Nephron progenitor cell (in vitro differentiated cells): ENCODE data around the gene RCAN1.

Source experiments
- DNase-seq: peaks from one replicate; pipeline ENCODE4 v3.0.0; 2021
- H3K27ac Mint-ChIP-seq: 2 replicates; pipeline ENCODE4 v1.8.0; 2021; ENCODE audit warnings: mild to moderate bottlenecking, moderate library complexity, mixed read lengths
- H3K27me3 Mint-ChIP-seq: 2 replicates; pipeline ENCODE4 v1.8.0; 2021; ENCODE audit warnings: mild to moderate bottlenecking, low read depth, mixed read lengths; ENCODE audit not compliant: poor library complexity
- H3K36me3 Mint-ChIP-seq: 2 replicates; pipeline ENCODE4 v1.8.0; 2021; ENCODE audit warnings: low read depth, mixed read lengths
- H3K4me1 Mint-ChIP-seq: 2 replicates; pipeline ENCODE4 v1.8.0; 2021; ENCODE audit warnings: mixed read lengths
- H3K4me3 Mint-ChIP-seq: 2 replicates; pipeline ENCODE4 v1.8.0; 2021; ENCODE audit warnings: mild to moderate bottlenecking, moderate library complexity, mixed read lengths
- H3K9me3 Mint-ChIP-seq: 2 replicates; pipeline ENCODE4 v1.8.0; 2021; ENCODE audit warnings: mild to moderate bottlenecking, moderate library complexity, mixed read lengths
- TF ChIP-seq, protein P1 (sequence below): fragments of 200-600 bp; sonication (generic); IDR thresholded peaks from 2 replicates; pipeline ENCODE4 v1.5.0; 2021; ENCODE audit warnings: antibody characterized with exemption

Gene RCAN1

DNA sequence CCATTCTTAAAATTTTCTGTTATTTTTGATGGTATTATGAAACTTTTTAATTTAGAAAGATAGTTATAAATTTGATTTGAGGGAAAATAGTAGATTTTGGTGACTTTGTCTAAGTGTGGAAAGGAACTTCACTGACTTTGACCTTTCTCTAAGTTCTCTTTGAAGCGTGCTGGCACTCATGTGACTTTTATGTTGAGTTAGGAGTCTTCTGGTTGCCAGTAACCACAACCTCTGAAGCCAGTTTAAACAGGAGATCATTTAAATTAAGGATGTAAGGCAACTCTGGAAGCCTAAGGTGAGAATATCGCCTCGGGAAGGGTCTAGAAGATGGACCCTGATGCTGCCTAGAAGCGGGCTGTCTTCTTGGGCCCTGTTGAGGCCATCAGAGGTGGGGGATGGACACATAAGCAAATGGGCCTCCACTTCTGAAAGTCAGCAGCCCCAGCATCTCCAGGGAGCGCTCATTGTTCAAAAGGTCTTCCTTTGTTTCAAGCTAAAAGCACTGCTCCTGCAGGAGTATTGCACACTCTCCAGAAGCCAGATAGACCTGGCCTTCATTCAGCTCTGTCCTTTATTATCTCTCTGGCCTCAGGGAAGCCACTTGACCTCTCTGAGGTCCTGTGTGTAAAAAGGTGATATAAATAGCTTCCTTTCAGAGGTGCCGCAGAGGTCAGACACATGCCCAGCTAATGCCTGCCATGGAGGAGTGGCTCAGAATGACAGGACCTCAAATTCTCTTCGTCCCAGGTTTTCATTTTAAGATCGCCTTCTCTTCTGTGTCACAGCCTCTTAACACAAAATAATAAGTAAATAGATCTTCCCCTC, 5.1 kb upstream of the RCAN1 start:
- no peaks in the 10 kb centered on the region for H3K36me3 Mint-ChIP-seq
- no peak for DNase-seq
- no peak overlapping the region for H3K4me3 Mint-ChIP-seq

DNA sequence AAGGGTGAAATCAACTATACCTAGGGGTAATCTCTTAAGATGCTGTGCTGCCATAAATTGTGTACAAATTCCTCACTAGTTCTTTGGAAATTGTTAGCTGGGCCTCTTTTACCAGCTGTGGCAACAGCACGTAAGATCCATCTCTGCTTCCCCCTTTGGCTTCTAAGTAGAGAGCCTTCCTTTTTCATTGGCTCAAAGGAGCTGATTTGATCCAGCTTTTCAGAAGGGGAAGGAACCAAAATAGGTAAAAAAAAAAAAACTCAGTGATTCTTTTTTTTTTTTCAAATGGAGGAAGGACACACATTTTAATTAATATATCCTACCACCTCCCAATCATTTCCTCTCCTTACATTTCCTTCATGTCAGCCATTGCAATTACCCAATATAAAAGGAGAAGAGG, 4.0 kb upstream of the RCAN1 start:
- no peaks in the 10 kb centered on the region for H3K36me3 Mint-ChIP-seq
- peaks cover 27% of the 10 kb centered on the region for H3K27me3 Mint-ChIP-seq
- H3K4me1 Mint-ChIP-seq, result peaks cover 16% of the 10 kb centered on the region
- TF ChIP-seq, protein P1, sequence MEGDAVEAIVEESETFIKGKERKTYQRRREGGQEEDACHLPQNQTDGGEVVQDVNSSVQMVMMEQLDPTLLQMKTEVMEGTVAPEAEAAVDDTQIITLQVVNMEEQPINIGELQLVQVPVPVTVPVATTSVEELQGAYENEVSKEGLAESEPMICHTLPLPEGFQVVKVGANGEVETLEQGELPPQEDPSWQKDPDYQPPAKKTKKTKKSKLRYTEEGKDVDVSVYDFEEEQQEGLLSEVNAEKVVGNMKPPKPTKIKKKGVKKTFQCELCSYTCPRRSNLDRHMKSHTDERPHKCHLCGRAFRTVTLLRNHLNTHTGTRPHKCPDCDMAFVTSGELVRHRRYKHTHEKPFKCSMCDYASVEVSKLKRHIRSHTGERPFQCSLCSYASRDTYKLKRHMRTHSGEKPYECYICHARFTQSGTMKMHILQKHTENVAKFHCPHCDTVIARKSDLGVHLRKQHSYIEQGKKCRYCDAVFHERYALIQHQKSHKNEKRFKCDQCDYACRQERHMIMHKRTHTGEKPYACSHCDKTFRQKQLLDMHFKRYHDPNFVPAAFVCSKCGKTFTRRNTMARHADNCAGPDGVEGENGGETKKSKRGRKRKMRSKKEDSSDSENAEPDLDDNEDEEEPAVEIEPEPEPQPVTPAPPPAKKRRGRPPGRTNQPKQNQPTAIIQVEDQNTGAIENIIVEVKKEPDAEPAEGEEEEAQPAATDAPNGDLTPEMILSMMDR, result no peak
- H3K27ac Mint-ChIP-seq, result no peak overlapping the region
- no peaks in the 10 kb centered on the region for H3K9me3 Mint-ChIP-seq
- no peak overlapping the region for H3K4me3 Mint-ChIP-seq
- no peak for DNase-seq

More for the DNA sequence above, 5.1 kb upstream of the RCAN1 start:
- Mint-ChIP-seq H3K27ac (no peak overlapping the region), H3K27me3 (peaks cover 23% of the 10 kb centered on the region), H3K9me3 (no peaks in the 10 kb centered on the region), H3K4me1 (peaks cover 13% of the 10 kb centered on the region)
- TF ChIP-seq, protein P1, result no peak

DNA sequence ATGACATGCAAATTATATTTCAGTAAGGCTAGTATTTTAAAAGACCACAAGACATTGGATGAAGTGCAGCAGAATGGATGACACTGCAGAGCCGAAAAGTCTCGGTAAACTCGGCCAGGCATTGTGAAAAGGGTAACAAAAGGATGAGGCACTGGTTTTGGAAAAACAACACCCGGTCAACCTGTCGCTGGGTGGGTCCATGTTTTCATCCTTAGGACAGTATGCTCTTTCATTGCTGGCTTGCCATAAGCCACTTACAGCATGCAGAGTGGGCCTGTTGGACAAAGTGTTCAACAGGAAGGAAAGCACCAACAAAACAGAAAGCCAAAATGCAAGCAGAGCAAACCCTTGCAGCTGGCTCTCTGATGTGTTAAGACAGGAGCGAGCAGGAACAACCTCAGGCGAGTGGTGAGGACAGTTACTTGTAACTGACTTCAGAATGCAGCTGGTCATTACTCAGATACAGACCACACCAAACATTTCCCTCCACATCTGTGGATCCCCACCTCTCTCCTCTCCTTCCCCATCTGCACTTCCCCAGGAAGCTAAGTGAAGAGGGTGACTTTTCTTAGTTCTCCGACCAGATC, 2.9 kb upstream of the RCAN1 start:
- DNase-seq, result no peak
- TF ChIP-seq, protein P1, result no peak
- H3K27me3 Mint-ChIP-seq, result peaks cover 34% of the 10 kb centered on the region

DNA sequence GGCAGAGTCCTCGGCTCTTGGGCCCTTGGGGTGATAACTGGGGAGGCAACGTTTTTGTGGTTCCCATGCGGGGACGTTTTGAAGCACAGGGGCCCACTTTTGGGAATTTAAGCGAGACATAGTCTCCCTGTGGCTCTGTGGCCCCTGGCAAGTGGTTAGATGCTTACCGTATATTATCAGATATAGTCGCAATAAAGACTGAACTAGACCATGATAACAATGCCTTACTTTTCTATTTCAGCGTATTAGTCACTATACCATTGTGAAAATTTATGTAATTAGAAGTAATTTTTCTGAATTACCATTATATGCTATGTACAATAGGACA, 538 bp upstream of the RCAN1 start:
- Mint-ChIP-seq H3K9me3 (no peaks in the 10 kb centered on the region), H3K4me1 (peaks cover 22% of the 10 kb centered on the region), H3K36me3 (no peaks in the 10 kb centered on the region), H3K4me3 (peak overlapping the region; percentile 84), H3K27ac (no peak overlapping the region), H3K27me3 (peaks cover 48% of the 10 kb centered on the region)
- TF ChIP-seq, protein P1, result no peak
- DNase-seq, result no peak

More for the DNA sequence above, 2.9 kb upstream of the RCAN1 start:
- H3K9me3 Mint-ChIP-seq, result no peaks in the 10 kb centered on the region
- H3K36me3 Mint-ChIP-seq, result no peaks in the 10 kb centered on the region
- no peak overlapping the region for H3K4me3 Mint-ChIP-seq
- H3K4me1 Mint-ChIP-seq, result peaks cover 20% of the 10 kb centered on the region
- no peak overlapping the region for H3K27ac Mint-ChIP-seq

DNA sequence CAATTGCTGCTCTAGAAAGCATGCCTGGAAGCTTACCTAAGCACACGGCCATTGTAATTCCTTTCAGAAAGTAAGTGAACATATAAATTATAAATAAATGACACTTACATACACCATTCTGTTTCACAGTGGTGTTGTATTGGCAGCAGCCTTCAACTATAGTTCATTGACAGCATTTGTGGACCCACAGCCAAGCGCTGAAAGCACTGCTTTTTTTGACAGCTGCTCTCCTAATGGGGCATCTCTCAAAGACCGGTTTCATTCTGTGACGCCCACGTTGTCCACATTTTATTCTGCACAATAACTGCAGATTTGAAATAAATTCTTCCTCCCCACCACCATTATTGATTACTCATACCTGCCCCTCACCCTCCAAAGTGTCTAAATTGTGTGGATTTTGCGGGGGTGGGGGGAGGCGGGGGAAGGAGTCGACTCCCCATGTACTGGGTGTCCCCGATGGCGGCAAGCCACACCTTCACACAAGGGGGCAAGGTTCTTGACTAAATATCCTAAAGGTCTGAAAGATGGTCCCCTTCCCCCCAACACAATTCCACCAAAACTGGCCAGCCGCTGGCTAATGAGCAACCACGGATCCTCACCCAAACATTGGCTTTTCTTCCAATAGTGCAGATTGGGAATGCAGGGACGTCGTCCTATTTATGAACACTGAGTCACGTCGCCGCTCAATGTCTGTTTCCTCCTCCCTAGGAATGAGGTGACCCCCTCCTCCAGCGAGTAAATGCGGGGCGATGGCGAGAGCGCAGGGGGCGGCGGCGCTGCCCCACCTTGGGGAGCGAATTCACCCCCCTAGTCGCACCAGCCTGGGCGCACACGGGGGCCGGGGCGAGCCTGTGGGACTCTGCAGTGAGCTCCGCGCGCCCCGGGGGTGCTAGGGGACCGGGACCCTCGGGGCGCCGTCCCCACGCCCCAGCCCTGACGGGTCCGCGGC, 960 bp downstream of the RCAN1 start:
- peak overlapping the region; percentile 83 for H3K4me3 Mint-ChIP-seq
- no peak overlapping the region for H3K27ac Mint-ChIP-seq
- peaks cover 48% of the 10 kb centered on the region for H3K27me3 Mint-ChIP-seq
- no peaks in the 10 kb centered on the region for H3K9me3 Mint-ChIP-seq
- H3K4me1 Mint-ChIP-seq, result peaks cover 14% of the 10 kb centered on the region
- DNase-seq, result no peak
- no peaks in the 10 kb centered on the region for H3K36me3 Mint-ChIP-seq
- TF ChIP-seq, protein P1, result no peak
